H9 (cell line): ENCODE results near the gene AMACR. TPM values are rescaled to one million over a fixed set of nuclear protein-coding genes. Genes with fewer than 3 reads are reported as not detected.

Source experiments
- DNase-seq: peaks from one replicate; pipeline ENCODE4 v3.0.0-alpha.2; 2017
- H2AFZ ChIP-seq: one replicate; pipeline ENCODE4 v1.6.1; 2013; ENCODE audit warnings: mild to moderate bottlenecking, low read length, control low read depth, moderate library complexity
- H2AK5ac ChIP-seq: 2 replicates; pipeline ENCODE4 v1.6.1; 2013; ENCODE audit warnings: low read length, control low read depth, mixed read lengths; ENCODE audit not compliant: insufficient read length
- H2BK120ac ChIP-seq: one replicate; pipeline ENCODE4 v1.6.1; 2013; ENCODE audit warnings: low read depth, mild to moderate bottlenecking, low read length, control low read depth, inconsistent platforms; ENCODE audit not compliant: poor library complexity, severe bottlenecking
- H2BK12ac ChIP-seq: 2 replicates; pipeline ENCODE4 v1.6.1; 2013; ENCODE audit warnings: low read length, control low read depth, mixed read lengths, low read depth; ENCODE audit not compliant: insufficient read length
- H2BK15ac ChIP-seq: 2 replicates; pipeline ENCODE4 v1.6.1; 2013; ENCODE audit warnings: low read depth, low read length, control low read depth
- H2BK20ac ChIP-seq: one replicate; pipeline ENCODE4 v1.6.1; 2013; ENCODE audit warnings: low read depth, mild to moderate bottlenecking, low read length, control low read depth, inconsistent platforms; ENCODE audit not compliant: poor library complexity, severe bottlenecking
- H2BK5ac ChIP-seq: 2 replicates; pipeline ENCODE4 v1.6.1; 2013; ENCODE audit warnings: low read length, control low read depth, mixed read lengths; ENCODE audit not compliant: insufficient read length
- H3K14ac ChIP-seq: 2 replicates; pipeline ENCODE4 v1.6.1; 2013; ENCODE audit warnings: low read length, control low read depth; ENCODE audit not compliant: insufficient read depth
- H3K18ac ChIP-seq: 2 replicates; pipeline ENCODE4 v1.6.1; 2013; ENCODE audit warnings: low read depth, mild to moderate bottlenecking, mixed read lengths, low read length, control low read depth; ENCODE audit not compliant: insufficient read length
- H3K23ac ChIP-seq: 2 replicates; pipeline ENCODE4 v1.6.1; 2013; ENCODE audit warnings: low read length, control low read depth, mixed read lengths, low read depth; ENCODE audit not compliant: insufficient read length
- H3K23me2 ChIP-seq: 2 replicates; pipeline ENCODE4 v1.6.1; 2013; ENCODE audit warnings: low read depth, mild to moderate bottlenecking, mixed read lengths, low read length, control low read depth; ENCODE audit not compliant: insufficient read length, poor library complexity, severe bottlenecking
- H3K27ac ChIP-seq: 2 replicates; pipeline ENCODE4 v1.5.1; 2013; ENCODE audit warnings: low read length, control low read depth, mixed read lengths, low read depth; ENCODE audit not compliant: insufficient read length
- H3K27me3 ChIP-seq: 2 replicates; pipeline ENCODE4 v1.6.1; 2013; ENCODE audit warnings: low read length, control low read depth, inconsistent platforms; ENCODE audit not compliant: insufficient read depth
- H3K4ac ChIP-seq: 2 replicates; pipeline ENCODE4 v1.6.1; 2013; ENCODE audit warnings: low read depth, mild to moderate bottlenecking, control low read depth, inconsistent platforms, low read length, moderate library complexity
- H3K4me1 ChIP-seq: 2 replicates; pipeline ENCODE4 v1.6.1; 2013; ENCODE audit warnings: low read length, control low read depth, inconsistent platforms; ENCODE audit not compliant: insufficient read depth
- H3K4me2 ChIP-seq: 2 replicates; pipeline ENCODE4 v1.6.1; 2013; ENCODE audit warnings: low read length, control low read depth, mixed read lengths; ENCODE audit not compliant: insufficient read length, insufficient read depth
- H3K56ac ChIP-seq: 2 replicates; pipeline ENCODE4 v1.6.1; 2013; ENCODE audit warnings: low read depth, mild to moderate bottlenecking, mixed read lengths, low read length, control low read depth; ENCODE audit not compliant: insufficient read length
- H3K79me1 ChIP-seq: 2 replicates; pipeline ENCODE4 v1.6.1; 2013; ENCODE audit warnings: low read depth, mild to moderate bottlenecking, moderate library complexity, low read length, control low read depth, inconsistent platforms; ENCODE audit not compliant: insufficient read depth, poor library complexity, severe bottlenecking
- H3K79me2 ChIP-seq: 2 replicates; pipeline ENCODE4 v1.6.1; 2013; ENCODE audit warnings: low read length, control low read depth, inconsistent platforms; ENCODE audit not compliant: insufficient read depth
- H3K9ac ChIP-seq: 2 replicates; pipeline ENCODE4 v1.6.1; 2013; ENCODE audit warnings: low read length, control low read depth, mixed read lengths; ENCODE audit not compliant: insufficient read length; ENCODE audit errors: extremely low read depth
- H3K9me3 ChIP-seq: one replicate; pipeline ENCODE4 v1.6.1; 2013; ENCODE audit warnings: low read depth, low read length, inconsistent platforms; ENCODE audit not compliant: control insufficient read depth
- H3T11ph ChIP-seq: one replicate; pipeline ENCODE4 v1.6.1; 2013; ENCODE audit warnings: mild to moderate bottlenecking, low read length, control low read depth, inconsistent platforms
- H4K20me1 ChIP-seq: one replicate; pipeline ENCODE4 v1.6.1; 2013; ENCODE audit not compliant: control insufficient read depth, insufficient read length, insufficient read depth
- H4K5ac ChIP-seq: 2 replicates; pipeline ENCODE4 v1.6.1; 2013; ENCODE audit warnings: low read depth, mild to moderate bottlenecking, mixed read lengths, low read length, control low read depth; ENCODE audit not compliant: insufficient read length
- H4K8ac ChIP-seq: replicated peaks from 2 replicates; pipeline ENCODE4 v1.6.1; 2013; ENCODE audit warnings: low read length, control low read depth, mixed read lengths, low read depth; ENCODE audit not compliant: insufficient read length
- H4K91ac ChIP-seq: 2 replicates; pipeline ENCODE4 v1.6.1; 2013; ENCODE audit warnings: low read depth, mild to moderate bottlenecking, moderate library complexity, mixed read lengths, low read length, control low read depth; ENCODE audit not compliant: insufficient read length
- H3K27ac Mint-ChIP-seq, 3 experiments: 2 replicates in 2 of 3; 3 replicates in 1 of 3; pipeline ENCODE4 v1.8.0; 2020 to 2021; ENCODE audit warnings: mixed read lengths in 3 of 3, mild to moderate bottlenecking in 1 of 3, moderate library complexity in 1 of 3
- H3K27me3 Mint-ChIP-seq: 2 replicates; pipeline ENCODE4 v1.8.0; 2021; ENCODE audit warnings: low read depth, mild to moderate bottlenecking, moderate library complexity, mixed read lengths
- H3K36me3 Mint-ChIP-seq, 3 experiments: 2 replicates in 2 of 3; 3 replicates in 1 of 3; pipeline ENCODE4 v1.8.0; 2020 to 2021; ENCODE audit warnings: low read depth in 3 of 3, mixed read lengths in 3 of 3; ENCODE audit not compliant: insufficient read depth in 1 of 3
- H3K4me1 Mint-ChIP-seq, 2 experiments: 2 replicates each; pipeline ENCODE4 v1.8.0; 2020; ENCODE audit warnings: mixed read lengths in 2 of 2
- H3K4me3 Mint-ChIP-seq, 2 experiments: 2 replicates in 1 of 2; 3 replicates in 1 of 2; pipeline ENCODE4 v1.8.0; 2020 to 2021; ENCODE audit warnings: mild to moderate bottlenecking in 2 of 2, mixed read lengths in 2 of 2, moderate library complexity in 1 of 2
- H3K9me3 Mint-ChIP-seq, 2 experiments: 2 replicates in 1 of 2; 3 replicates in 1 of 2; pipeline ENCODE4 v1.8.0; 2020; ENCODE audit warnings: mild to moderate bottlenecking in 2 of 2, mixed read lengths in 2 of 2, moderate library complexity in 1 of 2
- CTCF ChIP-seq: fragments of 200-600 bp; sonication (generic); conservative IDR thresholded peaks from 3 replicates; pipeline ENCODE4 v1.8.0; 2021; ENCODE audit warnings: antibody characterized with exemption, mild to moderate bottlenecking
- total RNA-seq: library from RNA; stranded (reverse); gene quantifications from 2 replicates; pipeline ENCODE4 v1.2.1, GENCODE V29; 2021

The AMACR gene
- total RNA-seq, 1 experiment from 2014 or later: 9.7 TPM

- no peak overlapping the region for H4K91ac ChIP-seq
- no peak overlapping the region for H2AK5ac ChIP-seq
- Mint-ChIP-seq H3K4me3 (no peak overlapping the region), H3K4me1 (peaks cover 4% of the 10 kb centered on the region in 2 experiments; a peak in 3 of 4 replicates), H3K27me3 (no peaks in the 10 kb centered on the region), H3K36me3 (peaks cover 0 to 11% (median 0%) of the 10 kb centered on the region in 3 experiments; a peak in 2 of 7 replicates), H3K27ac (no peak overlapping the region; a peak in 1 of 7 replicates), H3K9me3 (no peaks in the 10 kb centered on the region)
- H3K18ac ChIP-seq: no peak overlapping the region
- H2AFZ ChIP-seq: no peak overlapping the region
- H2BK120ac ChIP-seq: no peak overlapping the region
- H2BK20ac ChIP-seq: no peak overlapping the region
- no peak for TF ChIP-seq CTCF
- no peak overlapping the region for H3T11ph ChIP-seq
- H2BK12ac ChIP-seq: no peak overlapping the region
- H3K56ac ChIP-seq: no peak overlapping the region
- no peak overlapping the region for H3K4ac ChIP-seq
- DNase-seq: no peak
- H2BK5ac ChIP-seq: no peak overlapping the region
- H3K79me1 ChIP-seq: no peaks in the 10 kb centered on the region
- H3K14ac ChIP-seq: no peak overlapping the region
- H3K4me2 ChIP-seq: no peak overlapping the region
- H3K23me2 ChIP-seq: no peaks in the 10 kb centered on the region
- H4K5ac ChIP-seq: no peak overlapping the region
- H3K9me3 ChIP-seq: no peaks in the 10 kb centered on the region
- no peaks in the 10 kb centered on the region for H3K4me1 ChIP-seq
- no peak overlapping the region for H2BK15ac ChIP-seq
- no peaks in the 10 kb centered on the region for H3K27me3 ChIP-seq
- H3K23ac ChIP-seq: no peak overlapping the region
- no peaks in the 10 kb centered on the region for H4K20me1 ChIP-seq
- no peak overlapping the region for H4K8ac ChIP-seq
- no peak overlapping the region for H3K27ac ChIP-seq
- no peaks in the 10 kb centered on the region for H3K79me2 ChIP-seq
- H3K9ac ChIP-seq: no peak overlapping the region
Measured at GRCh38 chr5:34047774-34048572, 40.1 kb upstream of the AMACR start.
